Activated naive CD4-positive, alpha-beta T cell treated with anti-CD3 and anti-CD28 coated beads, Interleukin-2, amount 50 U/mL, for 72 hours (primary cell): ENCODE results near the gene ILF3. TPM values are rescaled to one million over a fixed set of nuclear protein-coding genes. Genes with fewer than 3 reads are reported as not detected.

Experiments used
- ATAC-seq, 2 donors: fragments of 150-1000 bp; cut with Tn5 transposase; 2 replicates each; pipeline ENCODE4 v1.10.0; 2021; ENCODE audit warnings: mild to moderate bottlenecking in 2 of 2, moderate library complexity in 2 of 2
- DNase-seq, 2 donors: peaks; one replicate each; pipeline ENCODE4 v3.0.0; 2021 to 2022; ENCODE audit warnings: low spot score in 2 of 2
- H3K27ac Mint-ChIP-seq, 2 donors: one replicate each; pipeline ENCODE4 v1.8.0; 2022; ENCODE audit warnings: mild to moderate bottlenecking in 2 of 2, mixed read lengths in 2 of 2
- H3K36me3 Mint-ChIP-seq, 2 donors: one replicate each; pipeline ENCODE4 v1.8.0; 2022; ENCODE audit warnings: mixed read lengths in 2 of 2
- H3K9me3 Mint-ChIP-seq, 2 donors: one replicate each; pipeline ENCODE4 v1.8.0; 2022; ENCODE audit warnings: mixed read lengths in 2 of 2
- total RNA-seq, 2 donors: library from RNA; stranded (reverse); gene quantifications; one replicate each; pipeline ENCODE4 v1.2.3, GENCODE V29; 2022

The ILF3 gene
- total RNA-seq, 2 donors from 2014 or later: 372 to 377 TPM

DNA sequence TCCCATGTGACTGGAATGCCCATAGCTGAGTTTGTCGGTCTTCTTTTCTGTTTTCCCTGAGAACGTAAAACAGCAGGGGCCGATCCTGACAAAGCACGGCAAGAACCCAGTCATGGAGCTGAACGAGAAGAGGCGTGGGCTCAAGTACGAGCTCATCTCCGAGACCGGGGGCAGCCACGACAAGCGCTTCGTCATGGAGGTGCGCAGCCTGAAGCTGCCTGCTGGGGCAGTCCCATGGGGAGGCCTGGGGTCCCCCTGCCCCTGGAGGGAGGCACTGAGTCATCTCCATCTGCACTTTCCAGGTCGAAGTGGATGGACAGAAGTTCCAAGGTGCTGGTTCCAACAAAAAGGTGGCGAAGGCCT lies 28.9 kb downstream of the ILF3 start:
- DNase-seq (no peak), ATAC-seq (no peak)
- Mint-ChIP-seq H3K9me3 (no peaks in the 10 kb centered on the region), H3K27ac (no peak overlapping the region), H3K36me3 (peaks cover 11 to 13% of the 10 kb centered on the region in 2 donors)

DNA sequence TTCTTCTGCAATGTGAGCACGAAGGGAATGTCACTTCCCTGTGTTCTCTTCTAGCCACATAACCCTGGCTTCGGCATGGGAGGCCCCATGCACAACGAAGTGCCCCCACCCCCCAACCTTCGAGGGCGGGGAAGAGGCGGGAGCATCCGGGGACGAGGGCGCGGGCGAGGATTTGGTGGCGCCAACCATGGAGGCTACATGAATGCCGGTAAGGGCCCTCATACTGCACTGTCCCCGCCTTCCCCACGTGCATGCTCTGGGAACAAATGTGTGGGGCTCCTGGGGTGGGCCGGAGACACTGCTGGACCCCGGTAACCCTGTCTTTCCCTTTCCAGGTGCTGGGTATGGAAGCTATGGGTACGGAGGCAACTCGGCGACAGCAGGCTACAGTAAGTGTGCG lies 29.4 kb downstream of the ILF3 start:
- DNase-seq (no peak), ATAC-seq (no peak)
- Mint-ChIP-seq H3K36me3 (peaks cover 10 to 11% of the 10 kb centered on the region in 2 donors), H3K9me3 (no peaks in the 10 kb centered on the region), H3K27ac (no peak overlapping the region)

- Mint-ChIP-seq H3K9me3 (no peaks in the 10 kb centered on the region), H3K27ac (no peak overlapping the region), H3K36me3 (peaks cover 5 to 23% of the 10 kb centered on the region in 2 donors)
- DNase-seq (no peak), ATAC-seq (no peak)
These were observed 31.1 kb downstream of the ILF3 start for GRCh38 chr19:10685210-10685609.

- no peak for ATAC-seq
- no peak for DNase-seq
- peaks cover under 1 to 18% of the 10 kb centered on the region in 2 donors for H3K36me3 Mint-ChIP-seq
- no peak overlapping the region for H3K27ac Mint-ChIP-seq
- H3K9me3 Mint-ChIP-seq: no peaks in the 10 kb centered on the region
These were observed 32.0 kb downstream of the ILF3 start for GRCh38 chr19:10686193-10686592.

DNA sequence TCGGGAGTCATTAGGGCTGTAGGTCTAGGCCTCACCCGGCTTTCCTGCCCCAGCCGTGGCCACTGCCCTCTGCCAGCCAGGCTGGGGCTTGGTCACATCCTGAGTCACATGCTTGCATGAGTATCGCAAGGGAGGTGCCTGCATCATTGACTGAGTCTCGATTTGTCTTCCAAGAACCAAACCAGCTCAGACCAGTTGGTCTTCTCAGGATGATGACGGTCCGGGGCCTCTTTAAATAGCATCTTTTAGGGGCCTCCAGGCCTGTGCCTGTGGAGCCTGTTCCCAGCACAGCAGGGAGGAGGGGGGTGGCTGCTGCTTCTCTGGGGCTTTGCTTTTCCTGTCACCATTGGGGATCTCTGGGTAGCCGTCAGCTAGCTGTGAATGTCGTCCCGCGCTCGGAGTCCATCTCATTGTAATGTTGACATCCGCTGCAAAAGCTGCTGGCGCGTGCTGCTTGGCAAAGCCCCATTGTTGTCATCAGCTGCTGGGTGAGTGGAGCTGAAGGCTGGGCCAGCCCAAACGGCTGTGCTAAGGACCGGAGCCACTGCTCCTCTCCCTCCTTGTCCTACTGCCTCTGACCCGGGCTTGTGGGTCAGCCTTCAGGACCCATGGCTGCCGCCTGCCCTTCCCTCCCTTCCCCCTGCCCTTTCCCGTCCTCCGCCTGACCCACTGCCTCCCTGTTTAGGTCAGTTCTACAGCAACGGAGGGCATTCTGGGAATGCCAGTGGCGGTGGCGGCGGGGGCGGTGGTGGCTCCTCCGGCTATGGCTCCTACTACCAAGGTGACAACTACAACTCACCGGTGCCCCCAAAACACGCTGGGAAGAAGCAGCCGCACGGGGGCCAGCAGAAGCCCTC lies 32.7 kb downstream of the ILF3 start:
- no peaks in the 10 kb centered on the region for H3K9me3 Mint-ChIP-seq
- DNase-seq: no peak
- peak overlapping the region; percentile 59 to 65 for H3K27ac Mint-ChIP-seq
- peaks cover 0 to 12% of the 10 kb centered on the region in 2 donors for H3K36me3 Mint-ChIP-seq
- ATAC-seq: no peak

DNA sequence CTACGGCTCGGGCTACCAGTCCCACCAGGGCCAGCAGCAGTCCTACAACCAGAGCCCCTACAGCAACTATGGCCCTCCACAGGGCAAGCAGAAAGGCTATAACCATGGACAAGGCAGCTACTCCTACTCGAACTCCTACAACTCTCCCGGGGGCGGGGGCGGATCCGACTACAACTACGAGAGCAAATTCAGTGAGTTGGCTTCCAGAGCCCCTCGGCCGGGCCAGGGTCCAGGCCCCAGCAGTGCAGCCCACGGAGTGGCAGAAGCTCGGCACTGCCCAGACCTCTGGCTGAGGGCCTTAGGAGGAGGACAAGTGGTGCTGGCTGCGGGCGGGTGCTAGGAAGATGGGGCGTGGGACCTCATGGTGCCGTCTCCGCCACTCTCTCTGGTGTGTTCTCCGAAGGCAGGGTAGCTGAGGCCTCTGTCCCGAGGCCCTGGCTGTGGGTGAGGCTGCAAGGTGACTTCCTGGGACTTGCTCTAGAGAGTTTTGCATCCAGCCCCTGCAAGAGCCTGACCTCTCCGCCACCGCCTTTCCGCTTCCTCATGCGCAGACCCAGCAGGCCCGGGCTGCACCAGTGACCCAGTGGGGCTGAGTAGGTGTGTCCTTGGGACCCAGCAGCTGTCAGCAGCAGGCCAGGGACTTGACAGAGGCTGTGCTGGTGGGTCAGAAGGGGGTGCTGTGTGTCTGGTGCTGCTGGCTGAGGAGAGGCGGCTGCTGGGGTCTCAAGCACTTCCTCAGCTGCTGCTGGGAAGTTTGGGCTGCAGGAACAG lies 33.6 kb downstream of the ILF3 start:
- no peak for DNase-seq
- peak overlapping the region; percentile 50 to 59 for H3K27ac Mint-ChIP-seq
- H3K9me3 Mint-ChIP-seq: no peaks in the 10 kb centered on the region
- ATAC-seq: no peak
- peaks cover 0 to 12% of the 10 kb centered on the region in 2 donors for H3K36me3 Mint-ChIP-seq

- H3K36me3 Mint-ChIP-seq: peaks cover 0 to 12% of the 10 kb centered on the region in 2 donors
- peak overlapping the region in 1 of 2 donors; percentile 59 for H3K27ac Mint-ChIP-seq
- DNase-seq (no peak), ATAC-seq (no peak)
- H3K9me3 Mint-ChIP-seq: no peaks in the 10 kb centered on the region
These were observed 34.6 kb downstream of the ILF3 start for GRCh38 chr19:10688545-10689280.

DNA sequence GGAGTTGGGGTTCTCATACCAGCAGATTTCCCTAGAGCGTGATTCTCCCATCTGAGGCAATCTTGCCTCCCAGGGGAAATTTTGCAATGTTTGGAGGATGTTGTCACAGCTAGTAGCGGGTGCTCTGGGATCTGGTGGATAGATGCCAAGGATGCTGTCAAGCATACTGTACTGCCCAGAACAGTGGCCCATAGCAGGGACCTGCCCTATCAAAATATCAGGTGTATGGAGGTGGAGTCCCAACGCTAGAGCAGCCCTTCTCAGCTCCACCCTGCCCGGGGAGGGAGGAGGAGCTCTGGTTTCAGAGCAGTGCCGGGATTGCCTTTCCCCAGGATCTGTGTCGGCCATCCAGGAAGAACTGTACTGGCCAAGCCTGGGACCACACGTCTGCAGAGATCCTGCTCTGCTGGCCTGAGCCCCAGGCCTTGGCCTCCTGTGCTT lies 36.2 kb downstream of the ILF3 start:
- H3K36me3 Mint-ChIP-seq: peaks cover 0 to 12% of the 10 kb centered on the region in 2 donors
- no peaks in the 10 kb centered on the region for H3K9me3 Mint-ChIP-seq
- DNase-seq (no peak), ATAC-seq (no peak)
- peak overlapping the region in 1 of 2 donors; percentile 69 for H3K27ac Mint-ChIP-seq

- ATAC-seq (no peak), DNase-seq (no peak)
- Mint-ChIP-seq H3K9me3 (no peaks in the 10 kb centered on the region), H3K27ac (peak overlapping the region in 1 of 2 donors; percentile 62), H3K36me3 (peaks cover 0 to 12% of the 10 kb centered on the region in 2 donors)
These were observed 37.2 kb downstream of the ILF3 start for GRCh38 chr19:10691178-10691881.

- no peak for ATAC-seq
- no peaks in the 10 kb centered on the region for H3K9me3 Mint-ChIP-seq
- H3K36me3 Mint-ChIP-seq: peaks cover 0 to 12% of the 10 kb centered on the region in 2 donors
- peak overlapping the region in 1 of 2 donors; percentile 79 for H3K27ac Mint-ChIP-seq
- no peak for DNase-seq
These were observed 37.7 kb downstream of the ILF3 start for GRCh38 chr19:10691883-10692282.

DNA sequence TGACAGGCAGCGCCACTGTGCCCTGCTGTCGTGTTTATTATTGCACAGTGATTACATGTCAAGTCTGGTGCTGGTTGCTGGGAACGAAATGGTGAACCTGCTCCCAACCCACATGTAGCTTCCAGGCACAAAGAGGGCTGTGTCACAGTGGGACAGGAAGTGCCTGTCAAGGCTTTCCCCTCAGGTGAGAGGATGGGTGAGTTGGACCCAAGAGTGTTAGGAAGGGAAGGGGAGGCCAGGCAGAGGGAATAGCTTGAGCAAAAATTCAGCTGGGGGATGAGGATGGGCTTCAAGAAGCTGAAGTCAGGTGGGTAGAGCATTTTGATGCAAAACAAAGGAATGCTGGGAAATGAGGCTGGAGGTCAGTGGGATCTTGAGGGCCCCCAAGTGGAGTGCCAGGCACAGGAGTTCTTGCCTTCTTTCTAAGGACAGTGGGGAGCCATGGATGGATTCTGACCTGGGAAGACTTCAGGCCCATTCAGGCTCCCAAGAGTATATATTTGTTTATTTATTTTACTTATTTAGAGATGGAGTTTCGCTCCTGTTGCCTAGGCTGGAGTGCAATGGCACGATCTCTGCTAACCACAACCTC lies 38.6 kb downstream of the ILF3 start:
- Mint-ChIP-seq H3K36me3 (peaks cover 0 to 12% of the 10 kb centered on the region in 2 donors), H3K9me3 (no peaks in the 10 kb centered on the region), H3K27ac (peak overlapping the region; percentile 36 to 75)
- no peak for ATAC-seq
- no peak for DNase-seq

- no peaks in the 10 kb centered on the region for H3K9me3 Mint-ChIP-seq
- H3K27ac Mint-ChIP-seq: peak overlapping the region; percentile 12 to 91
- ATAC-seq: no peak
- peaks cover 0 to under 1% of the 10 kb centered on the region in 2 donors for H3K36me3 Mint-ChIP-seq
- DNase-seq: no peak
These were observed 40.7 kb downstream of the ILF3 start for GRCh38 chr19:10694706-10695307.

- peak; percentile 83 to 92 for DNase-seq
- H3K9me3 Mint-ChIP-seq: no peaks in the 10 kb centered on the region
- H3K27ac Mint-ChIP-seq: peak overlapping the region; percentile 12 to 91
- no peaks in the 10 kb centered on the region for H3K36me3 Mint-ChIP-seq
- ATAC-seq: peak; percentile 95
These were observed 41.6 kb downstream of the ILF3 start for GRCh38 chr19:10695401-10696398.

DNA sequence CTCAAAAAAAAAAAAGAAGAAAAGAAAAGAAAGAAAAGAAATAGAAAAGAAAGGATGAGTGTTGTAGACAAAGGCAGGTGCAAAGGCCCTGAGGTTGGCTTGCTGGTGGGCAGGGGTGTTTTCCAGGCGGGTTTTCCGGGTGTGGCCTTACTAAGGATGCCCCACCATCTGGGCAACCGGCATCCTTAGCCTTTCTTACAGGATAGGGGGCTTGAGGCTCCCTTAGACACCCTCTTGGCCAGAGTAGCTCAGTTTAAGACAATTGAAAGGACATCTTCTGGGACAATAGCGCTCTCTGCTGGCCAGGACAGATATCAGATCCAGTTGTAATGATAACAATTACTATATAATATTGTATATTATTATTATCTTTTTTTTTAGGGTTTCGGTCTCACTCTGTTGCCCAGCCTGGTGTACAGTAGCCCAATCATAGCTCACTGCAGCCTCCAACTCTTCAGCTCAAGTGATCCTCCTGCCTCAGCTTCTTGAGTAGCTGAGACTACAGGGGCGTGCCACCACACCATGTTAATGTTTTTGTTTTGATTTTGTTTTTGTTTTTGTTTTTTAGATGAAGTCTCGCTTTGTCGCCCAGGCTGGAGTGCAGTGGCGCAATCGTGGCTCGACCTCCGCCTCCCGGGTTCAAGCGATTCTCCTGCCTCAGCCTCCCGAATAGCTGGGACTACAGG lies 45.6 kb downstream of the ILF3 start:
- no peak for ATAC-seq
- Mint-ChIP-seq H3K36me3 (no peaks in the 10 kb centered on the region), H3K9me3 (no peaks in the 10 kb centered on the region), H3K27ac (no peak overlapping the region)
- peak in 1 of 2 donors; percentile 77 for DNase-seq
